Choroid plexus epithelial cell (primary cell): ENCODE results near the gene ZNF79.

Experiments used
- DNase-seq: peaks from one replicate; pipeline ENCODE4 v3.0.0-alpha.2; 2010; ENCODE audit warnings: low read depth
- H3K4me3 ChIP-seq: 2 replicates; pipeline ENCODE4 v1.5.1; 2011; ENCODE audit warnings: low read depth, mild to moderate bottlenecking, control low read depth, low read length, moderate library complexity
- CTCF ChIP-seq: conservative IDR thresholded peaks from 2 replicates; pipeline ENCODE4 v1.5.1; 2011; ENCODE audit warnings: low read depth, mild to moderate bottlenecking, control low read depth, inconsistent platforms, low read length, moderate library complexity

The ZNF79 gene

GRCh38 chr9:127449332-127449966 lies 25.3 kb downstream of the ZNF79 start:
- peak overlapping the region; percentile 97 for H3K4me3 ChIP-seq
- no peak for TF ChIP-seq CTCF

GRCh38 chr9:127450243-127450760 lies 26.1 kb downstream of the ZNF79 start:
- peak overlapping the region; percentile 97 for H3K4me3 ChIP-seq
- peak; percentile 40 for DNase-seq
- TF ChIP-seq CTCF, result no peak

More at GRCh38 chr9:127449332-127449966, 25.3 kb downstream of the ZNF79 start:
- peak; percentile 30 for DNase-seq

GRCh38 chr9:127450830-127451607 lies 26.8 kb downstream of the ZNF79 start, which contains the start of the genes LRSAM1 and RPL12:
Gene LRSAM1 (plus strand): TSS chr9:127451510. CDS start chr9:127454528, 3,018 bp downstream.
Gene RPL12 (minus strand): TSS chr9:127451406. CDS start chr9:127451317, 89 bp downstream.
- TF ChIP-seq CTCF, result no peak
- H3K4me3 ChIP-seq, result peak within 1 kb of the TSS; percentile 97
- DNase-seq, result peak; percentile 97

GRCh38 chr9:127451608-127451857 lies 27.4 kb downstream of the ZNF79 start:
- TF ChIP-seq CTCF, result no peak
- no peak for DNase-seq
- H3K4me3 ChIP-seq, result peak overlapping the region; percentile 97

- peak; percentile 52 for DNase-seq
- H3K4me3 ChIP-seq, result peak overlapping the region; percentile 97
- TF ChIP-seq CTCF, result peak; percentile 8
Measured at GRCh38 chr9:127451858-127452656, 27.9 kb downstream of the ZNF79 start.

DNA sequence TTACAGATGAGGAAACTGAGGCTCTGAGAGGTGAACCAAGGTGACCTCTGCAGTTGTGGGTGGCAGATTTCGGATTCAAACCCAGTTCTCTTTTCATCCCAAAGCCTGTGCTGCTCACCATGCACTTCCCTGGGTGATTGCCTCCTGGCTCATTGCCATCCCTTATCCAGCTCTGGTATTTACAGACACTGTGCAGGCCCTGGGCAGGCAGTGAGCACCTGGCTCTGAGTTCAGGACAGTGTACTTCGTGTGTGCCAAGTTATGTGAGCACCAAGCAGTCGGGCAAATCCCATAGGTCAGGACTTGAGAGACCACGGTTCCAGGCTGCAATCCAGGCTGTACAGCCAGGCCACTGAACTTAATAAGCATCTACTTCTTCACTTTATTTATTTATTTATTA lies 28.5 kb downstream of the ZNF79 start:
- no peak overlapping the region for H3K4me3 ChIP-seq
- no peak for TF ChIP-seq CTCF
- peak; percentile 25 for DNase-seq
